Endothelial cell of umbilical vein (primary cell): Measurements from ENCODE around the gene TAF11L5.
"Not testable (repeated sequence)": the region's sequence is repeated elsewhere in the genome, so short reads cannot be mapped to it uniquely, and the experiment has no call there.

Source experiments
- CTCF ChIP-seq, 2 donors: IDR thresholded peaks; 1 replicate in 1 of 2; 2 replicates in 1 of 2; pipeline ENCODE4 v1.5.1; 2011; ENCODE audit warnings: low read length in 2 of 2, mild to moderate bottlenecking in 2 of 2, moderate library complexity in 2 of 2, control low read depth in 1 of 2, inconsistent platforms in 1 of 2, low read depth in 1 of 2; ENCODE audit not compliant: insufficient read depth in 1 of 2; ENCODE audit errors: extremely low read depth in 1 of 2
- EZH2 ChIP-seq: IDR thresholded peaks from 2 replicates; pipeline ENCODE4 v1.6.1; 2012; ENCODE audit warnings: borderline replicate concordance, low read depth, mild to moderate bottlenecking, moderate library complexity, low read length, inconsistent platforms; ENCODE audit not compliant: severe bottlenecking
- FOS ChIP-seq: IDR thresholded peaks from 2 replicates; pipeline ENCODE4 v1.6.1; 2011; ENCODE audit warnings: mild to moderate bottlenecking, low read length, moderate library complexity, borderline replicate concordance; ENCODE audit not compliant: insufficient read depth
- GATA2 ChIP-seq: IDR thresholded peaks from 2 replicates; pipeline ENCODE4 v1.7.0; 2011; ENCODE audit warnings: low read depth, mild to moderate bottlenecking, moderate library complexity, mixed read lengths, low read length; ENCODE audit not compliant: insufficient read length, insufficient read depth
- MAX ChIP-seq: IDR thresholded peaks from 2 replicates; pipeline ENCODE4 v1.6.1; 2011; ENCODE audit not compliant: insufficient read depth, insufficient read length
- POLR2A ChIP-seq: IDR thresholded peaks from 2 replicates; pipeline ENCODE4 v1.6.1; 2012; ENCODE audit warnings: low read depth, mild to moderate bottlenecking, control low read depth, low read length
- POLR2AphosphoS5 ChIP-seq: IDR thresholded peaks from 2 replicates; pipeline ENCODE4 v1.6.1; 2012; ENCODE audit warnings: low read depth, mild to moderate bottlenecking, control low read depth, low read length, moderate library complexity; ENCODE audit not compliant: insufficient read depth

GRCh38 chr5:17526504-17526903 is 1.5 kb downstream of the TAF11L5 start:
- TF ChIP-seq GATA2; CTCF (IDR thresholded peaks at IDR 0.05; ENCODE audit: extremely low read depth in 1 of 2, insufficient read depth in 1 of 2, low read depth in 1 of 2, low read length in 2 of 2); POLR2A; POLR2AphosphoS5; EZH2; MAX; FOS: not testable (repeated sequence)
